Thymus (tissue), 14 donors: Measurements from ENCODE around the gene GLYATL1. TPM values are rescaled to one million over a fixed set of nuclear protein-coding genes. Genes with fewer than 3 reads are reported as not detected.

Experiments
- DNase-seq, 9 donors: peaks; one replicate each; pipeline ENCODE4 v3.0.0-alpha.2; 2013; ENCODE audit warnings: low spot score in 9 of 9, low read depth in 6 of 9, missing footprints in 1 of 9
- H3K27ac ChIP-seq, 2 donors: one replicate each; pipeline ENCODE4 v1.5.1; 2013; ENCODE audit warnings: control low read depth in 1 of 2, low read depth in 1 of 2, low read length in 1 of 2, mild to moderate bottlenecking in 1 of 2, moderate library complexity in 1 of 2
- H3K27me3 ChIP-seq, 2 donors: one replicate each; pipeline ENCODE4 v1.5.1; 2013; ENCODE audit warnings: low read length in 1 of 2; ENCODE audit not compliant: control insufficient read depth in 2 of 2, insufficient read depth in 1 of 2
- H3K36me3 ChIP-seq, 2 donors: one replicate each; pipeline ENCODE4 v1.5.1; 2013; ENCODE audit warnings: low read length in 1 of 2, mild to moderate bottlenecking in 1 of 2, moderate library complexity in 1 of 2; ENCODE audit not compliant: control insufficient read depth in 2 of 2, insufficient read depth in 2 of 2
- H3K4me1 ChIP-seq, 2 donors: one replicate each; pipeline ENCODE4 v1.5.1; 2013; ENCODE audit warnings: low read length in 2 of 2; ENCODE audit not compliant: control insufficient read depth in 2 of 2, insufficient read depth in 2 of 2
- H3K4me3 ChIP-seq, 2 donors: one replicate each; pipeline ENCODE4 v1.5.1; 2013; ENCODE audit warnings: low read length in 2 of 2, control low read depth in 1 of 2, mild to moderate bottlenecking in 1 of 2
- H3K9me3 ChIP-seq, 2 donors: one replicate each; pipeline ENCODE4 v1.5.1; 2013; ENCODE audit warnings: low read length in 1 of 2, mild to moderate bottlenecking in 1 of 2; ENCODE audit not compliant: control insufficient read depth in 2 of 2, insufficient read depth in 1 of 2
- WGBS: extraction: QIAGEN DNeasy Blood & Tissue Kit; methylation state at CpG from one replicate; pipeline ENCODE4 v1.1.7; 2013; 5-methylcytosine and 5-hydroxymethylcytosine counted together
- long read RNA-seq, 10 donors: transcript quantifications; one replicate each; lab custom pipeline, GENCODE V29; 2026
- polyA plus RNA-seq: library from polyadenylated mRNA; stranded (reverse); fragments of 200-250 nt; gene quantifications from one replicate; pipeline ENCODE4 v1.2.3, GENCODE V29; 2013
- total RNA-seq: library from RNA; stranded (reverse); fragments of 120-200 nt; gene quantifications from one replicate; pipeline ENCODE4 v1.2.4, GENCODE V29; 2013
- donor health status: healthy.

GLYATL1 gene
- 4.9 TPM for total RNA-seq
- 1.4 TPM for polyA plus RNA-seq
- long read RNA-seq, donor 1, partial matches to known transcripts = 0 of 1 reads
- long read RNA-seq, donor 1, other reads (novel, unspliced or antisense) = 0 of 1 reads
- long read RNA-seq, donor 2 = 0 reads
- long read RNA-seq, donor 3 = 0 reads
- long read RNA-seq, donor 4 = 0 reads
- long read RNA-seq, donor 5, transcript GLYATL1-215 (4 exons, 2,281 nt) = major isoform, 8 of 15 reads
- long read RNA-seq, donor 5, partial matches to known transcripts = 0 of 15 reads
- long read RNA-seq, donor 5, other reads (novel, unspliced or antisense) = 0 of 15 reads
- long read RNA-seq, donor 6 = 0 reads
- long read RNA-seq, donor 7 = 0 reads
- long read RNA-seq, donor 8 = 0 reads
- long read RNA-seq, donor 9 = 0 reads
- long read RNA-seq, donor 10, partial matches to known transcripts = 0 of 1 reads
- long read RNA-seq, donor 10, other reads (novel, unspliced or antisense) = 0 of 1 reads

- WGBS = 94% methylated on average over 4 of the region's 4 CpGs
Observed at GRCh38 chr11:58939277-58939676, at the start of gene GLYATL1. Gene GLYATL1 (plus strand): TSS chr11:58939488. CDS start chr11:58947088, 7,600 bp downstream.

DNA sequence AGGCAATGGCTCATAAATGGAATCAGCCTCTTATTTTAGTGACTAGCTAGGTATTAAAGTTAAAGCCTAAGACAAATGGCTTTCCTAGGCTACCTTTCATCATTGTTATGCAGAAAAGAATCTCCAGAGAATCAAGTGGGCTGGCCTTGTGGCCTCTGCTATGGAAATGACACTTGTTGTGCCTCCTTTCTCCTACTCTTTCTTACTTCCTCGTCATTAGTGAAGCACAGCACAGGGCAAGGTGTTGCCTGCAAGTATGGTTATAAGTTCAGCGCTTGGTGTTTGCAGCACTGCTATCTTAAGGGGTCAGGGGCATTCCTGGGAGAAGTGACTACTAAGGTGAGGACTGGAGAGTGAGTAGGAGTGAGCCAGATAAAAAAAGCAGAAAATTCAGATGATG, 45.4 kb upstream of the GLYATL1 start:
- Histone ChIP-seq H3K36me3 (no peaks in the 10 kb centered on the region), H3K4me1 (no peaks in the 10 kb centered on the region), H3K9me3 (no peaks in the 10 kb centered on the region), H3K27me3 (no peaks in the 10 kb centered on the region), H3K4me3 (no peak overlapping the region), H3K27ac (no peak overlapping the region)
- 96% methylated on average over 2 of the region's 2 CpGs for WGBS
- DNase-seq = no peak

More at GRCh38 chr11:58939277-58939676, at the start of gene GLYATL1:
- H3K27me3 ChIP-seq = no peaks in the 10 kb centered on the region
- H3K4me1 ChIP-seq = peaks cover 7% of the 10 kb centered on the region in 2 donors
- no peak for DNase-seq
- H3K27ac ChIP-seq = no peak within 1 kb of the TSS
- no peaks in the 10 kb centered on the region for H3K36me3 ChIP-seq
- H3K4me3 ChIP-seq = no peak within 1 kb of the TSS
- H3K9me3 ChIP-seq = no peaks in the 10 kb centered on the region

GRCh38 chr11:58898106-58898505, 41.2 kb upstream of the GLYATL1 start:
- DNase-seq = no peak
- H3K27me3 ChIP-seq = peaks cover 0 to 6% of the 10 kb centered on the region in 2 donors
- H3K9me3 ChIP-seq = no peaks in the 10 kb centered on the region
- no peak overlapping the region for H3K27ac ChIP-seq
- no peaks in the 10 kb centered on the region for H3K4me1 ChIP-seq
- WGBS = 93% methylated on average over 1 of the region's 1 CpG
- no peak overlapping the region for H3K4me3 ChIP-seq
- no peaks in the 10 kb centered on the region for H3K36me3 ChIP-seq

- Histone ChIP-seq H3K4me1 (peaks cover 0 to 7% of the 10 kb centered on the region in 2 donors), H3K27me3 (peaks cover 2 to 31% of the 10 kb centered on the region in 2 donors), H3K36me3 (no peaks in the 10 kb centered on the region), H3K4me3 (no peak overlapping the region), H3K27ac (no peak overlapping the region), H3K9me3 (no peaks in the 10 kb centered on the region)
- peak in 8 of 9 donors; percentile 26 to 83 (median 58) for DNase-seq
- WGBS = 44% methylated on average over 36 of the region's 36 CpGs
Observed at GRCh38 chr11:58900479-58901420, 38.5 kb upstream of the GLYATL1 start.

DNA sequence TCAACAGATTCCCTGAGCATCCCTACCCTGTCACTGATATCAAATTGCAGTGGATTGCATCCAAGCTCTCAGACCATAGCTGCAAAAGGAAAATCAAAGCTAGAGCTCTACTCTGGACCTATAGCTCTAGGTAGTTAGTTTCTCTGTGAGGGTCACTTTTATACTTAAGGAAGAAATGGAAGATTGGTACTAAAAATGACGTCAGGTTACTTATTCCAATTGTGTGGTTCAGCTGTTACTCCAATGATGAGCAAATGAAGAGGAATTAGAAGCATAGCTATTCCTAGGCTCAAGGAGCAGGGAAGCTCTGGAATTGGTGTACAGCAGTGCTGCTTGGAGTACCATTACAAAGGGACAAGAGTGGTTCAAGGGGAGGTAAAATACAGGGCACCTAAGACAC, 36.4 kb upstream of the GLYATL1 start:
- WGBS = 97% methylated on average over 1 of the region's 1 CpG
- H3K27me3 ChIP-seq = peaks cover 7 to 50% of the 10 kb centered on the region in 2 donors

GRCh38 chr11:58905011-58905720, 34.1 kb upstream of the GLYATL1 start:
- WGBS = 15% methylated on average over 41 of the region's 41 CpGs
- Histone ChIP-seq H3K27ac (no peak overlapping the region), H3K9me3 (no peaks in the 10 kb centered on the region), H3K4me1 (peaks cover 0 to 10% of the 10 kb centered on the region in 2 donors), H3K36me3 (no peaks in the 10 kb centered on the region), H3K27me3 (peaks cover 7 to 53% of the 10 kb centered on the region in 2 donors), H3K4me3 (peak overlapping the region; percentile 17 to 24)
- DNase-seq = no peak

More for the DNA sequence above, 36.4 kb upstream of the GLYATL1 start:
- no peak overlapping the region for H3K4me3 ChIP-seq
- H3K4me1 ChIP-seq = peaks cover 0 to 10% of the 10 kb centered on the region in 2 donors
- no peaks in the 10 kb centered on the region for H3K9me3 ChIP-seq
- H3K36me3 ChIP-seq = no peaks in the 10 kb centered on the region
- DNase-seq = no peak
- no peak overlapping the region for H3K27ac ChIP-seq

GRCh38 chr11:58905721-58906547, 33.4 kb upstream of the GLYATL1 start:
- peaks cover 7 to 48% of the 10 kb centered on the region in 2 donors for H3K27me3 ChIP-seq
- 25% methylated on average over 33 of the region's 33 CpGs for WGBS
- no peak for DNase-seq
- no peaks in the 10 kb centered on the region for H3K9me3 ChIP-seq
- no peak overlapping the region for H3K27ac ChIP-seq
- H3K4me3 ChIP-seq = peak overlapping the region in 1 of 2 donors; percentile 24
- peaks cover 0 to 10% of the 10 kb centered on the region in 2 donors for H3K4me1 ChIP-seq
- no peaks in the 10 kb centered on the region for H3K36me3 ChIP-seq

- Histone ChIP-seq H3K27me3 (peaks cover 7 to 47% of the 10 kb centered on the region in 2 donors), H3K36me3 (no peaks in the 10 kb centered on the region), H3K4me3 (no peak overlapping the region), H3K4me1 (peaks cover 0 to 10% of the 10 kb centered on the region in 2 donors), H3K27ac (no peak overlapping the region), H3K9me3 (no peaks in the 10 kb centered on the region)
- DNase-seq = no peak
- WGBS = 62% methylated on average over 3 of the region's 3 CpGs
Observed at GRCh38 chr11:58907780-58908179, 31.5 kb upstream of the GLYATL1 start.
